COLO668 (cell line): ENCODE results near the gene LYSMD3.

ENCODE experiments used
- DNase-seq: peaks from one replicate; lab custom pipeline; 2025; ENCODE audit not compliant: unreplicated experiment; lab: John Stamatoyannopoulos, UW

The LYSMD3 gene

GRCh38 chr5:90483206-90483605 is 46.2 kb downstream of the LYSMD3 start:
- no peak for DNase-seq

GRCh38 chr5:90480699-90481098 is 48.7 kb downstream of the LYSMD3 start:
- DNase-seq: no peak

- no peak for DNase-seq
These were observed 49.6 kb downstream of the LYSMD3 start for GRCh38 chr5:90479611-90480385.

GRCh38 chr5:90477621-90478215 is 51.7 kb downstream of the LYSMD3 start:
- no peak for DNase-seq

GRCh38 chr5:90477073-90477472 is 52.3 kb downstream of the LYSMD3 start:
- DNase-seq: no peak

- DNase-seq: no peak
These were observed 53.0 kb downstream of the LYSMD3 start for GRCh38 chr5:90476391-90476790.

GRCh38 chr5:90475436-90475980 is 53.9 kb downstream of the LYSMD3 start:
- DNase-seq: peak; percentile 31

- peak; percentile 90 for DNase-seq
These were observed 54.9 kb downstream of the LYSMD3 start, which contains the start of the genes MBLAC2 and POLR3G for GRCh38 chr5:90474235-90475107. Gene MBLAC2 (minus strand): TSS chr5:90474771. CDS start chr5:90474292, 479 bp downstream. Gene POLR3G (plus strand): TSS chr5:90474864. CDS start chr5:90485568, 10,704 bp downstream.

GRCh38 chr5:90473396-90474234 is 55.8 kb downstream of the LYSMD3 start:
- DNase-seq: peak; percentile 61

GRCh38 chr5:90472783-90473395 is 56.5 kb downstream of the LYSMD3 start:
- no peak for DNase-seq
